ENCODE measurements around the gene NPBWR2.

GRCh38 chr20:64154590-64155257 is 47.4 kb upstream of the NPBWR2 start:
- TF ChIP-seq, protein P1, sequence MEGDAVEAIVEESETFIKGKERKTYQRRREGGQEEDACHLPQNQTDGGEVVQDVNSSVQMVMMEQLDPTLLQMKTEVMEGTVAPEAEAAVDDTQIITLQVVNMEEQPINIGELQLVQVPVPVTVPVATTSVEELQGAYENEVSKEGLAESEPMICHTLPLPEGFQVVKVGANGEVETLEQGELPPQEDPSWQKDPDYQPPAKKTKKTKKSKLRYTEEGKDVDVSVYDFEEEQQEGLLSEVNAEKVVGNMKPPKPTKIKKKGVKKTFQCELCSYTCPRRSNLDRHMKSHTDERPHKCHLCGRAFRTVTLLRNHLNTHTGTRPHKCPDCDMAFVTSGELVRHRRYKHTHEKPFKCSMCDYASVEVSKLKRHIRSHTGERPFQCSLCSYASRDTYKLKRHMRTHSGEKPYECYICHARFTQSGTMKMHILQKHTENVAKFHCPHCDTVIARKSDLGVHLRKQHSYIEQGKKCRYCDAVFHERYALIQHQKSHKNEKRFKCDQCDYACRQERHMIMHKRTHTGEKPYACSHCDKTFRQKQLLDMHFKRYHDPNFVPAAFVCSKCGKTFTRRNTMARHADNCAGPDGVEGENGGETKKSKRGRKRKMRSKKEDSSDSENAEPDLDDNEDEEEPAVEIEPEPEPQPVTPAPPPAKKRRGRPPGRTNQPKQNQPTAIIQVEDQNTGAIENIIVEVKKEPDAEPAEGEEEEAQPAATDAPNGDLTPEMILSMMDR (IDR thresholded peaks at IDR 0.05) = no peak
- TF ChIP-seq EP300 (IDR thresholded peaks at IDR 0.05) (no peak), POLR2A (IDR thresholded peaks at IDR 0.05) (no peak)
